Measurements from ENCODE around the gene MAP3K6.

MAP3K6 gene

DNA sequence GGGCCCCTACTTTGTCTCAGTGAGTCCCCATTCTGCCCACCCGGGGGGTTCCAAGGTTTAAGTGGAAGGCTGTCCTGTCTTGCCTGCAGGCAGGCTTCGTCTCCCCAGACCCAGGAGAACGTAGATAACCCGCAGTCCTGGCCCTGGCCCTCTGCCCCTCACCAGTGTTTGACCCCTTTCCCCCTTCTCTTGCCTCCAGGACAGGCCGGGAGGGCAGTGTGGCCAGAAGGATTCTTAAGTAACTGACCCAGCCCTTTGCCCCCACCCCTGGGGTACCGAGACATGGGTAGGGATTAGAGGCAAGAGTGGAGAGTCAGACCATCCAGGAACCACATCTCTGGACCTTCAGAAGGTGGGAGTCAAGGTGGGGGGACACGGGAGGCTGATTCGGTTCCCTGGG, 36.0 kb downstream of the MAP3K6 start:
- Histone ChIP-seq H3K4me3 (ENCODE audit: low read length) (no peak overlapping the region), H3K36me3 (ENCODE audit: control insufficient read depth, insufficient read depth, low read length) (peaks cover 21% of the 10 kb centered on the region), H3K27ac (ENCODE audit: low read depth, low read length) (no peak overlapping the region), H3K9ac (ENCODE audit: low read length) (no peak overlapping the region), H3K4me1 (ENCODE audit: control insufficient read depth, insufficient read depth, low read length) (peaks cover 1% of the 10 kb centered on the region), H3K27me3 (ENCODE audit: control insufficient read depth, insufficient read depth, low read length) (no peaks in the 10 kb centered on the region)

DNA sequence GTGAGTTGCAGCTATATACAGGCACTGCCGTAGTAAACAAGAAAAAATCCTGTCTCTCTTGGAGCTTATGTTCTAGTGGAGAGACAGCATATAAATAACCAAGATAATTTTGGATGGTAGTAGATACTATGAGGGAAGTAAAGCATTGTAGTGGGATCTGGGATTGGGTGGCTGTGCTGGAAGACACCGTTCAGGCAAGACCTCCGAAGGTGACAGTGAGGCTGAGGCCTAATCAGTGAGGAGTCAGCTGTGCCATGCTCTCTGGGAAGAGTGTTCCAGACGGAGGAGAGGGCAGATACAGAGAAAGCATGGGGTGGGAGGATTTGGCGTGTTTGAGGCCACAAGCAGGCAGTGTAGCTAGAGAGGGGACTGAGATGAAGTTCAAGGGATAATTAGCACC, 38.8 kb downstream of the MAP3K6 start:
- Histone ChIP-seq H3K4me3 (ENCODE audit: low read length) (no peak overlapping the region), H3K9ac (ENCODE audit: low read length) (no peak overlapping the region), H3K4me1 (ENCODE audit: control insufficient read depth, insufficient read depth, low read length) (peaks cover 5% of the 10 kb centered on the region), H3K36me3 (ENCODE audit: control insufficient read depth, insufficient read depth, low read length) (peaks cover 9% of the 10 kb centered on the region), H3K27me3 (ENCODE audit: control insufficient read depth, insufficient read depth, low read length) (no peaks in the 10 kb centered on the region), H3K27ac (ENCODE audit: low read depth, low read length) (no peak overlapping the region)

DNA sequence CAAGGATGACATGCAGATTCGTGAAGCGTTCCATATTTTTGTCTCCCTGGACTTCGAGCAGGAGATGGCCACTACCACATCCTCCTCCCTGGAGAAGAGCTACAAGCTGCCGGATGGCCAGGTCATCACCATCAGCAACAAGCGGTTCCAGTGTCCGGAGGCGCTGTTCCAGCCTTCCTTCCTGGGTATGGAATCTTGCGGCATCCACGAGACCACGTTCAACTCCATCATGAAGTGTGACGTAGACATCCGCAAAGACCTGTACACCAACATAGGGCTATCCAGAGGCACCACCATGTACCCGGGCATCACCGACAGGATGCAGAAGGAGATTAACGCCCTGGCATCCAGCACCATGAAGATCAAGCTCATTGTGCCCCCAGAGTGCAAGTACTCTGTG, 41.5 kb downstream of the MAP3K6 start:
- H3K27ac ChIP-seq (ENCODE audit: low read depth, low read length): no peak overlapping the region
- H3K4me1 ChIP-seq (ENCODE audit: control insufficient read depth, insufficient read depth, low read length): peaks cover 9% of the 10 kb centered on the region
- H3K4me3 ChIP-seq (ENCODE audit: low read length): no peak overlapping the region
- peaks cover under 1% of the 10 kb centered on the region for H3K36me3 ChIP-seq (ENCODE audit: control insufficient read depth, insufficient read depth, low read length)
- no peak overlapping the region for H3K9ac ChIP-seq (ENCODE audit: low read length)
- H3K27me3 ChIP-seq (ENCODE audit: control insufficient read depth, insufficient read depth, low read length): no peaks in the 10 kb centered on the region

DNA sequence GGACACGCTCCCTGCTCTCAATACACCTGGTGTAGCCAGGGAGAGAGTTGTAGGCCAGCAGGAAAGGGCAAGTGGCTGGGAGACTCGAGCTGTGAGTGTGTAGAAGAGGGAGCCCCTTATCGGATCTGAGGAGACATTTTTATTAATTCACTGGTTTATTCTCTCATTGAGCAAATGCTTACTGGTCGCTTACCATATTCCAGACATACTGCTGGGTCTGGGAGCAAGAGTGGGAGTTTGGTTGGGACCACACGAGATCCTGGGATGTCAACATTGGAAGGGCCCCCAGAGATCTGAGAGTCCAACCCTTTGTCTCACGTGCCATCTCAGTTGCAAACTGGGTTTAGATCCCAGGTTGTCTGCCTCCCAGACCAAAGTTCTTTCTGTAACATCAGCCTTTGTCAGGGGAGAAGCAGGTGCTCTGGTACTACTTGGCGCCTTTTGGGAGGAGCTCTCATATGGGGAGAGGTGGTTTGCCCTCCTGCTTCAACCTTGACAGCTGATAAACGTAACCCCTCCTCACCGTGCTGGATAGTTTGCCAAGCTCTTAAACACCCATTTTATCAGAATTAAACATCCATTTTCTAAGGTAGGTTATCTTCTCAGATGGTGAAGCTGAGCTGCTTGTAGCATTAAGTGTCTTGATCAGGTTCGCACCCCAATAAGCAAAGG, 44.1 kb downstream of the MAP3K6 start:
- peaks cover 9% of the 10 kb centered on the region for H3K4me1 ChIP-seq (ENCODE audit: control insufficient read depth, insufficient read depth, low read length)
- H3K27me3 ChIP-seq (ENCODE audit: control insufficient read depth, insufficient read depth, low read length): no peaks in the 10 kb centered on the region
- peak overlapping the region; percentile 99 for H3K9ac ChIP-seq (ENCODE audit: low read length)
- H3K4me3 ChIP-seq (ENCODE audit: low read length): peak overlapping the region; percentile 99
- H3K36me3 ChIP-seq (ENCODE audit: control insufficient read depth, insufficient read depth, low read length): no peaks in the 10 kb centered on the region
- H3K27ac ChIP-seq (ENCODE audit: low read depth, low read length): peak overlapping the region; percentile 85

DNA sequence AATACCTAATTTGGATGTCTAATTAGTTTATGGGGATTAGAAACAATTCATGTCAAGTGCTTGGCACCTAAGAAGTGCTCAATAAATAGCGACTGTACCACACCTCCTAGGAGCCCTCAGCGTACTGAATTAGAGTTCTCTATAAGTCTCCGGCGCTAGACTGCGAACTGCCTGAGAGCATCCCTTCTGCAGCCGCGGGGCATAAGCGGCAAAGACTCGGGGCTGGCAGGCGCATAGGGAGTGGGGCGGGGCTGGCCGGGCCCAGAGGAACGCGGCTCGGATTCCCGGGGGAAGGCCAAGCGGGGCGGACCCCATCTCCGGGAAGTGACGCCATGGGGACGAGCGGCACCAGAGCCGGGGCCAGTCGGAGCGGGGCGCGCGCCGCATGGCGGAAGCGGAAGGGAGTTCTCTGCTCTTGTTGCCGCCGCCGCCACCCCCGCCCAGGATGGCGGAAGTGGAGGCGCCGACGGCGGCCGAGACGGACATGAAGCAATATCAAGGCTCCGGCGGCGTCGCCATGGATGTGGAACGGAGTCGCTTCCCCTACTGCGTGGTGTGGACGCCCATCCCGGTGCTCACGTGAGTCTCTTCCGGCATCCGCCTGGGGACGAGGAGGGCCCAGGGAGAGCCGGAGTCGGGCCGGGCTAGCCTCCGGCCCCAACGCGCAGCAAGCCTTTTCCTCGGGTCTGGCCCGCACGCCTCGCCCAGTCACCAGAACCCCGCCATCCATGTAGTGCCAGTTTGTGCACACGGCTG, 44.8 kb downstream of the MAP3K6 start, which contains the start of gene TMEM222:
Gene TMEM222, plus strand, starts transcription at position 351 of the 756 bp plus-strand sequence. Its CDS starts 35 bp downstream, at position 386.
- Histone ChIP-seq H3K27me3 (ENCODE audit: control insufficient read depth, insufficient read depth, low read length) (no peaks in the 10 kb centered on the region), H3K4me1 (ENCODE audit: control insufficient read depth, insufficient read depth, low read length) (peaks cover 9% of the 10 kb centered on the region), H3K36me3 (ENCODE audit: control insufficient read depth, insufficient read depth, low read length) (no peaks in the 10 kb centered on the region), H3K27ac (ENCODE audit: low read depth, low read length) (peak within 1 kb of the TSS; percentile 85), H3K4me3 (ENCODE audit: low read length) (peak within 1 kb of the TSS; percentile 99), H3K9ac (ENCODE audit: low read length) (peak within 1 kb of the TSS; percentile 99)

DNA sequence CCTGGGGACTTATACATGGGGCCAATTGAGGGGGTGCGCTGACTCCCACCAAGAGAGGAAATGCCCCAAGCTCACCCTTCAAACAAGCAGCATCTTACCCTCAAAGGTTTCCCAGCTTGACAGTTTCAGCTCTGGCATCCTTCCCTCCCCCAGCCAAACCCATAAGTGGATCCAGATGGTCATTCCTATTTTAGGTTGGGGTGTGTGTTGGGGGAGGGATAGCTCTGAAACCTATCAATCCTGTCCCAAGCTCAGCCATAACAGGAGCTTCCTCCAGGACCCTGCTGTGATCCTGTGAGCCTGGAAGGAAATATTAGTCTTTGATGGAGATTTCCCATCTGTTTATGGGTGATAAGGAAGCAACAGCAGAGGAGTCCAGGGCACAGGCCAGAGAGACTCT, 48.2 kb downstream of the MAP3K6 start:
- Histone ChIP-seq H3K27ac (ENCODE audit: low read depth, low read length) (no peak overlapping the region), H3K36me3 (ENCODE audit: control insufficient read depth, insufficient read depth, low read length) (no peaks in the 10 kb centered on the region), H3K4me1 (ENCODE audit: control insufficient read depth, insufficient read depth, low read length) (peaks cover 7% of the 10 kb centered on the region), H3K9ac (ENCODE audit: low read length) (no peak overlapping the region), H3K27me3 (ENCODE audit: control insufficient read depth, insufficient read depth, low read length) (no peaks in the 10 kb centered on the region), H3K4me3 (ENCODE audit: low read length) (no peak overlapping the region)

DNA sequence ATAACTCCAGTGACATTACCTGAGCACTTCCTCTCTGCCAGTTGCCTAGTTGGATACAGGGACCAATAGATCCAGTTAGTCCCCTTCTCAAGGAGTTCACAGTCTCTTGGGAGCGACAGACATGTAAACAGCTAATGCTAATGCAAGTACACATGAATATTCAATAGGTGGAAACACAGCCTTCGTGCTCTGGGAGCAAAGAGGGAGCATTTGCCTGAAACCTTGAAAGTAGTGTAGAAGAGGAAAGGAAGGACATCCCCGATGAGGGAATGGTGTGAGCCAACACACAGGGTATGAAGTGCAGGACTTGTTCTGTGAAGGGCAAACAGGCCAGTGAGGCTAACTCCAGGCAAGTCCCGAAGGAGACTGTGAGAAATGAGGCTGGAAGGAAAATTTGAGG, 48.6 kb downstream of the MAP3K6 start:
- H3K36me3 ChIP-seq (ENCODE audit: control insufficient read depth, insufficient read depth, low read length): no peaks in the 10 kb centered on the region
- peaks cover 5% of the 10 kb centered on the region for H3K4me1 ChIP-seq (ENCODE audit: control insufficient read depth, insufficient read depth, low read length)
- no peaks in the 10 kb centered on the region for H3K27me3 ChIP-seq (ENCODE audit: control insufficient read depth, insufficient read depth, low read length)
- H3K27ac ChIP-seq (ENCODE audit: low read depth, low read length): no peak overlapping the region
- H3K9ac ChIP-seq (ENCODE audit: low read length): no peak overlapping the region
- H3K4me3 ChIP-seq (ENCODE audit: low read length): no peak overlapping the region

DNA sequence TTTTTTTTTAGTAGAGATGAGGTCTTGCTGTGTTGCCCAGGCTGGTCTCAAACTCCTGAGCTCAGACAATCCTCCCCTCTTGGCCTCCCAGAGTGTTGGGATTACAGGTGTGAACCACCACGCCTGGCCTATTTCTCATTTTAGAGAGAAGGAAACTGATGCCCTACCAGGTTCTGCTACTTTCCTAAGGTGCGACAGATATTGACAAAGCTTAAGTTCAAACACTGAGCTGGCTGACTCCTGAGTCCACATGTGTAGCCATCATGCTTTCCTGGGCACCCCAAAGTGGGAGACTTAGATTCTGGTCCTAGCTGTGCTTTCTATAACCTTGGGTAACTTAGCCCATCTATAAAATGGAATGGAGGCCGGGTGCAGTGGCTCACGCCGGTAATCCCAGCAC, 49.9 kb downstream of the MAP3K6 start:
- Histone ChIP-seq H3K36me3 (ENCODE audit: control insufficient read depth, insufficient read depth, low read length) (no peaks in the 10 kb centered on the region), H3K27me3 (ENCODE audit: control insufficient read depth, insufficient read depth, low read length) (no peaks in the 10 kb centered on the region), H3K9ac (ENCODE audit: low read length) (no peak overlapping the region), H3K27ac (ENCODE audit: low read depth, low read length) (no peak overlapping the region), H3K4me1 (ENCODE audit: control insufficient read depth, insufficient read depth, low read length) (no peaks in the 10 kb centered on the region), H3K4me3 (ENCODE audit: low read length) (no peak overlapping the region)

DNA sequence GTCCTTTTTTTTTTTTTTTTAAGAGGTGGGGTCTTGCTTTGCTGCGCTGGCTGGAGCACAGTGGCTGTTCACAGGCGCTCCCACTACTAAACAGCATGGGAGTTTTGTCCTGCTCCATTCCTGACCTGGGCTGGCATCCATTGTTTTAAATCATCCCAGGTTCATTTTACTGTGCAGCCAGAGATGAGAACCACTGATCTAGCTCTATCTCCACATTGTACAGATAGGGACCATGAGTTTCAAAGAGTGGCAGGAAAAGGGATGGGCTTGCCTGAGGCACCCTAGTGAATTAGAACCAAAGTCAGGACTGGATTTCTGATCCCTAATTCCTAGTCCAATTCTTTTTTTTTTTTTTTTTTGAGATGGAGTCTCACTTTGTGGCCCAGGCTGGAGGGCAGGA, 52.0 kb downstream of the MAP3K6 start:
- Histone ChIP-seq H3K27ac (ENCODE audit: low read depth, low read length) (no peak overlapping the region), H3K4me1 (ENCODE audit: control insufficient read depth, insufficient read depth, low read length) (no peaks in the 10 kb centered on the region), H3K4me3 (ENCODE audit: low read length) (no peak overlapping the region), H3K9ac (ENCODE audit: low read length) (no peak overlapping the region), H3K27me3 (ENCODE audit: control insufficient read depth, insufficient read depth, low read length) (no peaks in the 10 kb centered on the region), H3K36me3 (ENCODE audit: control insufficient read depth, insufficient read depth, low read length) (no peaks in the 10 kb centered on the region)

DNA sequence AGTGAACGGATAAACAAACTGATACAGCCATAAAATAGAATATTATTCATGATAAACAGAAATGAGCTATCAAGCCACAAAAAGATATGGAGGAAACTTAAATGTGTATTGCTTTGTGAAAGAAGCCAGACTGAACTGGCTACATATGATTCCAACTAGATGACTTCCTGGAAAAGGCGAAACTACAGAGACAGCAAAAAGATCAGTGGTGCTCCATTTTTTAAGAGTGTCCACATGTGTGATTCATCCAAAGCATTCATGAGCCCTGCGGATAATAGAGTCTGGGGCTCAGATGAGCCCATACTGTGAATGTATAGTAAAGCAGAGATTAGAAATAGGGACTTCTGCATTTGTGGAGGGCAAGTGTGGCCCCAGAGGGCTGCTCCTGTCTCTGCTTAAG, 52.6 kb downstream of the MAP3K6 start:
- Histone ChIP-seq H3K4me1 (ENCODE audit: control insufficient read depth, insufficient read depth, low read length) (no peaks in the 10 kb centered on the region), H3K9ac (ENCODE audit: low read length) (no peak overlapping the region), H3K4me3 (ENCODE audit: low read length) (no peak overlapping the region), H3K27me3 (ENCODE audit: control insufficient read depth, insufficient read depth, low read length) (no peaks in the 10 kb centered on the region), H3K36me3 (ENCODE audit: control insufficient read depth, insufficient read depth, low read length) (no peaks in the 10 kb centered on the region), H3K27ac (ENCODE audit: low read depth, low read length) (no peak overlapping the region)

DNA sequence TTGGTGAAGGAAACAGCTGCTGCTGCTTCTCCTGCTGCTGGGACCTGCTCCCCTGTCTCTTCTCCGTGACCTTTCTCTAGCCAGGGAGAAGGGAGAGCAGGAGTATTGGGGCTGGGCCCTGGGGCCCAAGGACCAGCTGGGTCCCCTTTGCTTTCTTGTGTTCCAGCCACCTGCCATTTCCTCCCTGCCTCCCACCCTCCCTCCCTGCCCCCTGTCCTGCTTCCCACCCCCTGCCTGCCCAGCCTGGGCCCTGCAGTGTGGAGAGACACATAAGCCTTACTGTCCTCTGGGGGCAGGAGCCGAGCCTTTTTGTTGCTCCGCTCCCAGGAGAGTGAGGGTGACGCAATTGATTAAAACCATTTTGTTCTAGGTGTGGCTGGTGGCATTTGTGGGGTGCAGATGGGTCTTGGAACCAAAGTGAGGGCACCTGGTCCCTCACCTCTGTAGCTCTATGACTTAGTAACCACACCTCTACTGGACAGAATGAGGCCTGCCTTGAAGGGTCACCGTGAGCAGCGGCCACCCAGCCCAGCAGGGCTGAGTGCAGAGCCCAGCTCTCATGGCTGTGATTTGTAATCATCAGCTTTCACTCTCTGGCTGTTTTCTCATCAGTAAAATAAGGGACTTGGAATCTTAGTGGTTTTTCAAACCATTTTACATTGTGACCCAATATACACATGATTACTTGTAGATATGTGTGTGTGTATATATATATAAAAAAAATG, 58.7 kb downstream of the MAP3K6 start:
- Histone ChIP-seq H3K9ac (ENCODE audit: low read length) (no peak overlapping the region), H3K27me3 (ENCODE audit: control insufficient read depth, insufficient read depth, low read length) (no peaks in the 10 kb centered on the region), H3K4me3 (ENCODE audit: low read length) (no peak overlapping the region), H3K36me3 (ENCODE audit: control insufficient read depth, insufficient read depth, low read length) (peaks cover 4% of the 10 kb centered on the region), H3K27ac (ENCODE audit: low read depth, low read length) (no peak overlapping the region), H3K4me1 (ENCODE audit: control insufficient read depth, insufficient read depth, low read length) (no peaks in the 10 kb centered on the region)

DNA sequence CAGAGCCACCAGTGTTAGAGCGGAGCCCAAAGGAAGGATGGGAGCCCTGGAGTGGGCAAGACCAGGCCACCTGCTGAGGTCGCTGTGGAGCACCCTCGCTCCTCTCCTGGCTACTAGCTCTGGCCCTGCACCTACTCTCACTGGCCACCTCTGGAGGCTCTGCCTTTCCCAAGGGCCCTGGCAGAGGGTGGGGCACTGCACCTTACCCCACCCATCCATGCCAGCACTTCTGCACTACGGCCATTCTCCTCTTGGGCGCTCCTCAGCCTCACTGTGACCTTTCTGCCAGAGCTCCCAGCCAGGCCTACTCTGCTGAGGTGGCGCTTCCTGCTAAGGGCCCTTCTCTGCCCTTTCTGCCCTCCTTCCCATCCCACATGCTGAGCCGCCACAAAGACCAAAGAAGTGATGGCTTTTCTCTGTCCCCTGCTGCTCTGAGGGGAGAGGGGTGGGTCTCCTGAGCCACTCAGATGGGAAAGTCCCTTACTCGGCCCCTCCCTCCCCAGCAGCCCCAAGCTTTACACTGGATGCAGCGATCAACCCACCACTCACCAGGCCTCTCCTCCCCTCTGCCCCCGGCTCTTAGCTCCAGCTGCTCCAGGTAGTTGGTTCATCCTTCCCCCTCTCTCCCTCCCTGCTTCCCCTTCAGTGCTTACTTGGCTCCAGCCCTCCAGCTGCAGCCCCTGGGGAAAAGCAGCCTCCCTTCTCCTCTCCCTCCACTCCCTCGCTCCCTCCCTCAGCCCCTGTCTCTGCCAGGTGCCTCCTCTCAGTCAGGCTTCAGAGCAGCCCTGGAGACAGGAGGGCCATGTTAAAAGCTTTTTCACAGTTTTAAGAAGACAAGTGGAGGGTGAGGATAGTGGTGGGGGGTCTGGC, 59.6 kb downstream of the MAP3K6 start:
- no peak overlapping the region for H3K9ac ChIP-seq (ENCODE audit: low read length)
- peaks cover 4% of the 10 kb centered on the region for H3K36me3 ChIP-seq (ENCODE audit: control insufficient read depth, insufficient read depth, low read length)
- H3K27ac ChIP-seq (ENCODE audit: low read depth, low read length): no peak overlapping the region
- H3K27me3 ChIP-seq (ENCODE audit: control insufficient read depth, insufficient read depth, low read length): no peaks in the 10 kb centered on the region
- H3K4me3 ChIP-seq (ENCODE audit: low read length): no peak overlapping the region
- H3K4me1 ChIP-seq (ENCODE audit: control insufficient read depth, insufficient read depth, low read length): no peaks in the 10 kb centered on the region
